ENCODE measurements around the gene ADAP1. TPM values are rescaled to one million over a fixed set of nuclear protein-coding genes. Genes with fewer than 3 reads are reported as not detected.

ADAP1 gene
- total and polyA plus RNA-seq, 2 of the 13 experiments (the other 11 are each of a cell fraction or from before 2014, with no cell fraction given), result 10.5 to 24.6 TPM

GRCh38 chr7:982511-983003, 28.1 kb upstream of the ADAP1 start (continued):
- TF ChIP-seq AGO2 (optimal IDR thresholded peaks at IDR 0.05; ENCODE audit: low read depth, low read length) (peak; percentile 14), KIAA2018 (CRISPR knock-in tag; IDR thresholded peaks at IDR 0.05; ENCODE audit: borderline replicate concordance) (no peak), ZNF232 (CRISPR knock-in tag; IDR thresholded peaks at IDR 0.05; ENCODE audit: borderline replicate concordance) (no peak)
